HCT116 (cell line): Measurements from ENCODE around the gene SERHL2.

Experiments
- CEBPB ChIP-seq: IDR thresholded peaks from 2 replicates; pipeline ENCODE4 v1.6.1; 2012; ENCODE audit warnings: low read depth
- CTCF ChIP-seq, 3 experiments: fragments of 200-600 bp in 1 of 3; sonication (generic) in 1 of 3; IDR thresholded peaks in 2 of 3; conservative IDR thresholded peaks in 1 of 3; 2 replicates each; pipeline ENCODE4 v1.5.1; 2012 to 2017; ENCODE audit warnings: low read depth in 2 of 3, low read length in 2 of 3, antibody characterized with exemption in 1 of 3, borderline replicate concordance in 1 of 3, control low read depth in 1 of 3, mild to moderate bottlenecking in 1 of 3, mixed read lengths in 1 of 3, mixed run types in 1 of 3, moderate library complexity in 1 of 3; ENCODE audit not compliant: insufficient read depth in 1 of 3
- EZH2 ChIP-seq: fragments of 200-600 bp; sonication (generic); IDR thresholded peaks from 2 replicates; pipeline ENCODE4 v1.6.1; 2017; ENCODE audit warnings: antibody characterized with exemption, mixed run types
- POLR2A ChIP-seq: IDR thresholded peaks from 2 replicates; pipeline ENCODE4 v1.7.0; 2011; ENCODE audit warnings: borderline replicate concordance; ENCODE audit not compliant: insufficient read depth, insufficient read length; ENCODE audit errors: extremely low read depth
- POLR2AphosphoS5 ChIP-seq: IDR thresholded peaks from 2 replicates; pipeline ENCODE4 v1.6.1; 2011; ENCODE audit warnings: mild to moderate bottlenecking, low read depth, low read length, moderate library complexity
- RAD21 ChIP-seq: IDR thresholded peaks from 2 replicates; pipeline ENCODE4 v1.6.1; 2012; ENCODE audit warnings: low read depth, mild to moderate bottlenecking
- SRF ChIP-seq: IDR thresholded peaks from 2 replicates; pipeline ENCODE4 v1.6.1; 2012; ENCODE audit warnings: low read depth
- TCF7L2 ChIP-seq: IDR thresholded peaks from 2 replicates; pipeline ENCODE4 v1.7.0; 2011; ENCODE audit warnings: borderline replicate concordance, inconsistent platforms; ENCODE audit not compliant: insufficient read depth, insufficient read length; ENCODE audit errors: extremely low read depth
- TF ChIP-seq, protein P1 (sequence below): IDR thresholded peaks from 2 replicates; pipeline ENCODE4 v1.6.1; 2012
- TF ChIP-seq, protein P2 (sequence below): IDR thresholded peaks from 2 replicates; pipeline ENCODE4 v1.6.1; 2012

GRCh38 chr22:42587588-42588175, 33.9 kb downstream of the SERHL2 start:
- TF ChIP-seq CTCF (IDR thresholded peaks at IDR 0.05 in 2 of 3, conservative IDR thresholded peaks at IDR 0.05 in 1 of 3; ENCODE audit: borderline replicate concordance in 1 of 3, insufficient read depth in 1 of 3, low read depth in 2 of 3, low read length in 2 of 3) (no peak), POLR2AphosphoS5 (no peak), EZH2 (no peak), RAD21 (no peak), CEBPB (no peak), TCF7L2 (no peak), SRF (no peak), POLR2A (no peak)
- TF ChIP-seq, protein P1, sequence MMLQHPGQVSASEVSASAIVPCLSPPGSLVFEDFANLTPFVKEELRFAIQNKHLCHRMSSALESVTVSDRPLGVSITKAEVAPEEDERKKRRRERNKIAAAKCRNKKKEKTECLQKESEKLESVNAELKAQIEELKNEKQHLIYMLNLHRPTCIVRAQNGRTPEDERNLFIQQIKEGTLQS: no peak
- TF ChIP-seq, protein P2, sequence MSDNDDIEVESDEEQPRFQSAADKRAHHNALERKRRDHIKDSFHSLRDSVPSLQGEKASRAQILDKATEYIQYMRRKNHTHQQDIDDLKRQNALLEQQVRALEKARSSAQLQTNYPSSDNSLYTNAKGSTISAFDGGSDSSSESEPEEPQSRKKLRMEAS: no peak
